ENCODE measurements around the gene LTN1. TPM values are rescaled to one million over a fixed set of nuclear protein-coding genes. Genes with fewer than 3 reads are reported as not detected.

The LTN1 gene
- total and polyA plus RNA-seq, 2 of the 13 experiments (the other 11 are each of a cell fraction or from before 2014, with no cell fraction given): 6.7 to 24.6 TPM

DNA sequence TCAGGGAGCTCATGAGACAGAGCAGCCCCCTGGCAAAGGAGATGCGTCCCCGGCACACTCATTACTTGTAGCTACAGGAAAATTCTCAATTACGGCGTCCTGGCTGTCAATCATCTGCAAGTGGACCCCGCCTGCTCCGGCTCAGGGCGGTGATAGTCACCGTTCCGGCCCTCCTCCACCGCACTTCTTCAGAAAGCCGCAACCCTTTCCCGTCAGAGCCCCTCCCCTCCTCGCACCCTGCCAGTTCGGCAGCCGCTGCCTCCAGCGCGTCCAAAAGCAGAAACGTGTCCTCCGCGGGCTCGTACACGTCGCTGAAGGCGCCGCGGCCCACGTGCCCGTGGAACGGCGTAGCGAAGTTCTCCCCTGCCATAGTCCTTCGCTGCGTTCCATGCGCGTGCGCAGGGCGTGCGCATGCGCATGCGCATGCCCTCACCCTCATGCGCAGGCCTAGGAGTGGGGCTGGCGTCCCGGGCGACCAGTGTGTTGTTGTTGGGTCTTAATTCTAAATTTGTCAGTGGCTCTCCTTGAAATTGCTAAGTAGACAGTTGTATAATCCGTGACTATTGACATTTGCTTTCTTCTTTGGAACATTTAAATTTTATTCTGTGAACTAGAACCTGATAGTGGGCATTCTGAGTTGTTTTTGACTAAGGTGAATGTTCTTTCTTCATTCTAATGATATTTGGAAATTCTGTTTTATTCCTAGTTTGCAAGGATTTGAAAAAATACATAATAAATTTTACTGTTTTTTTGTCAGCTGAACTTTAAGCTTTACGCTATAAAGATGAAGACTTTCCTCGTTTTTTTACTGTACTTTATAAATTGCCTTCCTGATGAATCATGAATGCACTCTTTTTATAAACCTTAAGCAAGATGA, 107.5 kb downstream of the LTN1 start (continued):
- no peak for TF ChIP-seq RBM39 (IDR thresholded peaks at IDR 0.05; ENCODE audit: low read depth, low read length, poor library complexity, severe bottlenecking)
- peak; percentile 93 for TF ChIP-seq ZNF224 (CRISPR knock-in tag; IDR thresholded peaks at IDR 0.05)
- TF ChIP-seq, protein P1, sequence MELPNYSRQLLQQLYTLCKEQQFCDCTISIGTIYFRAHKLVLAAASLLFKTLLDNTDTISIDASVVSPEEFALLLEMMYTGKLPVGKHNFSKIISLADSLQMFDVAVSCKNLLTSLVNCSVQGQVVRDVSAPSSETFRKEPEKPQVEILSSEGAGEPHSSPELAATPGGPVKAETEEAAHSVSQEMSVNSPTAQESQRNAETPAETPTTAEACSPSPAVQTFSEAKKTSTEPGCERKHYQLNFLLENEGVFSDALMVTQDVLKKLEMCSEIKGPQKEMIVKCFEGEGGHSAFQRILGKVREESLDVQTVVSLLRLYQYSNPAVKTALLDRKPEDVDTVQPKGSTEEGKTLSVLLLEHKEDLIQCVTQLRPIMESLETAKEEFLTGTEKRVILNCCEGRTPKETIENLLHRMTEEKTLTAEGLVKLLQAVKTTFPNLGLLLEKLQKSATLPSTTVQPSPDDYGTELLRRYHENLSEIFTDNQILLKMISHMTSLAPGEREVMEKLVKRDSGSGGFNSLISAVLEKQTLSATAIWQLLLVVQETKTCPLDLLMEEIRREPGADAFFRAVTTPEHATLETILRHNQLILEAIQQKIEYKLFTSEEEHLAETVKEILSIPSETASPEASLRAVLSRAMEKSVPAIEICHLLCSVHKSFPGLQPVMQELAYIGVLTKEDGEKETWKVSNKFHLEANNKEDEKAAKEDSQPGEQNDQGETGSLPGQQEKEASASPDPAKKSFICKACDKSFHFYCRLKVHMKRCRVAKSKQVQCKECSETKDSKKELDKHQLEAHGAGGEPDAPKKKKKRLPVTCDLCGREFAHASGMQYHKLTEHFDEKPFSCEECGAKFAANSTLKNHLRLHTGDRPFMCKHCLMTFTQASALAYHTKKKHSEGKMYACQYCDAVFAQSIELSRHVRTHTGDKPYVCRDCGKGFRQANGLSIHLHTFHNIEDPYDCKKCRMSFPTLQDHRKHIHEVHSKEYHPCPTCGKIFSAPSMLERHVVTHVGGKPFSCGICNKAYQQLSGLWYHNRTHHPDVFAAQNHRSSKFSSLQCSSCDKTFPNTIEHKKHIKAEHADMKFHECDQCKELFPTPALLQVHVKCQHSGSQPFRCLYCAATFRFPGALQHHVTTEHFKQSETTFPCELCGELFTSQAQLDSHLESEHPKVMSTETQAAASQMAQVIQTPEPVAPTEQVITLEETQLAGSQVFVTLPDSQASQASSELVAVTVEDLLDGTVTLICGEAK (IDR thresholded peaks at IDR 0.05): no peak
- TF ChIP-seq, protein P1 (CRISPR knock-in tag; IDR thresholded peaks at IDR 0.05): peak; percentile 95
- TF ChIP-seq ONECUT2 (CRISPR knock-in tag; IDR thresholded peaks at IDR 0.05): no peak
- TF ChIP-seq, protein P2, sequence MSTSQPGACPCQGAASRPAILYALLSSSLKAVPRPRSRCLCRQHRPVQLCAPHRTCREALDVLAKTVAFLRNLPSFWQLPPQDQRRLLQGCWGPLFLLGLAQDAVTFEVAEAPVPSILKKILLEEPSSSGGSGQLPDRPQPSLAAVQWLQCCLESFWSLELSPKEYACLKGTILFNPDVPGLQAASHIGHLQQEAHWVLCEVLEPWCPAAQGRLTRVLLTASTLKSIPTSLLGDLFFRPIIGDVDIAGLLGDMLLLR (CRISPR knock-in tag; IDR thresholded peaks at IDR 0.05): peak; percentile 100
- no peak for TF ChIP-seq XRCC5 (optimal IDR thresholded peaks at IDR 0.05; ENCODE audit: low read length)
- peak; percentile 93; the same call in 1 of the 2 replicates for TF ChIP-seq ZNF780A (CRISPR knock-in tag; IDR thresholded peaks at IDR 0.05)
- TF ChIP-seq NFAT5 (CRISPR knock-in tag; IDR thresholded peaks at IDR 0.05): peak; percentile 96
- peak; percentile 93 for TF ChIP-seq ZNF329 (CRISPR knock-in tag; IDR thresholded peaks at IDR 0.05; ENCODE audit: low read depth)
- TF ChIP-seq ZNF749 (CRISPR knock-in tag; IDR thresholded peaks at IDR 0.05; ENCODE audit: borderline replicate concordance): peak; percentile 99

All from HepG2 (cell line).